ENCODE measurements around the gene ALOX15.

The ALOX15 gene

GRCh38 chr17:4609761-4610160, 31.7 kb downstream of the ALOX15 start:
- Histone ChIP-seq H2BK120ac (ENCODE audit: low read depth, low read length) (no peak overlapping the region), H3K36me3 (replicated peaks in 1 of 2; ENCODE audit: control insufficient read depth in 2 of 2, insufficient read depth in 2 of 2, low read length in 2 of 2) (peaks cover 0 to 1% of the 10 kb centered on the region in 2 donors), H2BK15ac (ENCODE audit: low read length) (no peak overlapping the region), H3K9ac (ENCODE audit: low read depth, low read length, poor library complexity) (no peak overlapping the region), H3K4ac (ENCODE audit: low read length) (no peak overlapping the region), H2BK12ac (ENCODE audit: low read length) (no peak overlapping the region), H2AFZ (ENCODE audit: low read length) (no peak overlapping the region), H3K27me3 (ENCODE audit: control insufficient read depth in 3 of 3, insufficient read depth in 3 of 3, low read depth in 1 of 3, low read length in 3 of 3) (peaks cover 0 to 20% (median 0%) of the 10 kb centered on the region in 3 experiments), H3K4me1 (ENCODE audit: control insufficient read depth in 2 of 2, insufficient read depth in 1 of 2, low read depth in 1 of 2, low read length in 2 of 2) (peaks cover 5 to 9% of the 10 kb centered on the region in 2 donors), H2BK5ac (ENCODE audit: low read length) (no peak overlapping the region), H3K18ac (ENCODE audit: low read length) (no peak overlapping the region), H3K27ac (replicated peaks; ENCODE audit: low read length) (no peak overlapping the region), H3K9me3 (replicated peaks in 1 of 2; ENCODE audit: control insufficient read depth in 2 of 2, insufficient read depth in 1 of 2, low read depth in 1 of 2, low read length in 2 of 2) (no peaks in the 10 kb centered on the region), H3K4me3 (ENCODE audit: low read length in 2 of 2) (no peak overlapping the region), H3K14ac (ENCODE audit: low read length) (no peak overlapping the region), H3K79me1 (ENCODE audit: low read depth, low read length) (no peaks in the 10 kb centered on the region), H3K4me2 (ENCODE audit: insufficient read depth, low read length, poor library complexity, severe bottlenecking) (no peak overlapping the region), H2AK5ac (ENCODE audit: low read depth, low read length) (no peak overlapping the region), H3K23ac (ENCODE audit: low read depth, low read length, poor library complexity) (no peak overlapping the region), H4K8ac (ENCODE audit: low read depth, low read length) (no peak overlapping the region), H4K91ac (ENCODE audit: low read depth, low read length, poor library complexity) (no peak overlapping the region)
- DNase-seq (ENCODE audit: low spot score): no peak
- WGBS, 2 donors (ENCODE audit: extremely low coverage in 2 of 2, insufficient read length in 2 of 2, insufficient replicate concordance in 1 of 2): no CpG with 5 or more reads among the region's 7 CpGs

DNA sequence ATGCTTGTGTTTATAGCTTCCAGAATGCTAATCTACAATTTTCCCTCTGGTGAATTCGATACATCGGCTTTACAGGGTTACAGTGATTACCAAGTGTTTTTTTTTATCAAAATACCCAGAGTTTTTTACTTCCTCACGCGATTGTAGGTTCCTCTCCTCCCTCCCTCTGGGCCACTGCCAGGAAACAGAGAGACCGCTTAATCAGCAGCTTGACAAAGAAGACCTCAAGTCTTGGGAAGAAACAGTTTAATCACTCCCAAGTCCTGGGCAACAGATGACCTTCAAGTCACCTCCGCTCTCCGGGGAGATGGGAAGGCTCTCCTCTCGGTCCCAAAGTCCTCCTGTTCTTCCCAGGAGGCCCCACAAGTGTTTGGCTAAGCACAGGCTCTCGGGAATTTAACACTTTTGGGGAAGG, 33.7 kb downstream of the ALOX15 start:
- no peak overlapping the region for H2BK5ac ChIP-seq (ENCODE audit: low read length)

DNA sequence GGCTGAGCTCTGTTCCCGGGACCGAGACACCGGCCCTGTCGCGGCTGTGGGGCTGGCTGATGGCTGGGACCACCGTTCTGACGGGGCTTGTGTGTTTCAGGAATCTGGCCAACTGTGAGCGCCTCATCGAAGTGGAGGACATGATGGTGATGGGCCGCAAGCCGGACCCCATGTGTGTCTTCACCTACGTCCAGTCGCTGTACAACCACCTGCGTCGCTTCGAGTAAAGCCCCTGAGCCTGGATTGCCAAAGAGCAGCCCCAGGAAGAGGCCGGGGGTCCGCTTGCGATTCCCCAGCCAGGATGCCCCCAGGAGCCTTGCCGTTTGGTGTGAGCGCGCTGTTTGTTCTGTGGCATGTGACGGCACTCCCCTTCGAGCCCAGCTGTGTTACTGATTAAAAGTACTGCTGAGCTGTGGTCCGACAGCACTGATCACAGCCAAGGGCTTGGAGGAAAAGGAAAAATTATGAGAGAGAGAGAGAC, 34.2 kb downstream of the ALOX15 start:
- no peak overlapping the region for H4K91ac ChIP-seq (ENCODE audit: low read depth, low read length, poor library complexity)
- no peak overlapping the region for H3K23ac ChIP-seq (ENCODE audit: low read depth, low read length, poor library complexity)
- H2BK120ac ChIP-seq (ENCODE audit: low read depth, low read length): no peak overlapping the region
- H3K9ac ChIP-seq (ENCODE audit: low read depth, low read length, poor library complexity): no peak overlapping the region
- H2AFZ ChIP-seq (ENCODE audit: low read length): peak overlapping the region; percentile 65
- H3K79me1 ChIP-seq (ENCODE audit: low read depth, low read length): no peaks in the 10 kb centered on the region
- peak overlapping the region; percentile 54 for H2AK5ac ChIP-seq (ENCODE audit: low read depth, low read length)
- H3K27ac ChIP-seq (replicated peaks; ENCODE audit: low read length): no peak overlapping the region
- H3K9me3 ChIP-seq (replicated peaks in 1 of 2; ENCODE audit: control insufficient read depth in 2 of 2, insufficient read depth in 1 of 2, low read depth in 1 of 2, low read length in 2 of 2): no peaks in the 10 kb centered on the region
- peaks cover 0 to 31% (median 0%) of the 10 kb centered on the region in 3 experiments for H3K27me3 ChIP-seq (ENCODE audit: control insufficient read depth in 3 of 3, insufficient read depth in 3 of 3, low read depth in 1 of 3, low read length in 3 of 3)
- H3K4me3 ChIP-seq (ENCODE audit: low read length in 2 of 2): no peak overlapping the region
- DNase-seq (ENCODE audit: low spot score): no peak
- H3K18ac ChIP-seq (ENCODE audit: low read length): peak overlapping the region; percentile 83
- H4K8ac ChIP-seq (ENCODE audit: low read depth, low read length): no peak overlapping the region
- peaks cover 0 to 1% of the 10 kb centered on the region in 2 donors for H3K36me3 ChIP-seq (replicated peaks in 1 of 2; ENCODE audit: control insufficient read depth in 2 of 2, insufficient read depth in 2 of 2, low read length in 2 of 2)
- no peak overlapping the region for H2BK12ac ChIP-seq (ENCODE audit: low read length)
- no peak overlapping the region for H3K4ac ChIP-seq (ENCODE audit: low read length)
- H3K4me1 ChIP-seq (ENCODE audit: control insufficient read depth in 2 of 2, insufficient read depth in 1 of 2, low read depth in 1 of 2, low read length in 2 of 2): peaks cover 8 to 9% of the 10 kb centered on the region in 2 donors
- H3K4me2 ChIP-seq (ENCODE audit: insufficient read depth, low read length, poor library complexity, severe bottlenecking): no peak overlapping the region
- no peak overlapping the region for H2BK5ac ChIP-seq (ENCODE audit: low read length)
- H3K14ac ChIP-seq (ENCODE audit: low read length): no peak overlapping the region
- no peak overlapping the region for H2BK15ac ChIP-seq (ENCODE audit: low read length)
- WGBS, 2 donors (ENCODE audit: extremely low coverage in 2 of 2, insufficient read length in 2 of 2, insufficient replicate concordance in 1 of 2): no CpG with 5 or more reads among the region's 25 CpGs

More for the DNA sequence above, 33.7 kb downstream of the ALOX15 start:
- Histone ChIP-seq H4K8ac (ENCODE audit: low read depth, low read length) (no peak overlapping the region), H4K91ac (ENCODE audit: low read depth, low read length, poor library complexity) (no peak overlapping the region), H3K4me3 (ENCODE audit: low read length in 2 of 2) (no peak overlapping the region), H3K27ac (replicated peaks; ENCODE audit: low read length) (no peak overlapping the region), H3K14ac (ENCODE audit: low read length) (no peak overlapping the region), H3K4ac (ENCODE audit: low read length) (no peak overlapping the region), H3K4me2 (ENCODE audit: insufficient read depth, low read length, poor library complexity, severe bottlenecking) (no peak overlapping the region), H3K18ac (ENCODE audit: low read length) (no peak overlapping the region), H2BK15ac (ENCODE audit: low read length) (no peak overlapping the region), H2BK120ac (ENCODE audit: low read depth, low read length) (no peak overlapping the region), H3K4me1 (ENCODE audit: control insufficient read depth in 2 of 2, insufficient read depth in 1 of 2, low read depth in 1 of 2, low read length in 2 of 2) (peaks cover 8 to 9% of the 10 kb centered on the region in 2 donors), H2BK12ac (ENCODE audit: low read length) (no peak overlapping the region), H3K23ac (ENCODE audit: low read depth, low read length, poor library complexity) (no peak overlapping the region), H3K36me3 (replicated peaks in 1 of 2; ENCODE audit: control insufficient read depth in 2 of 2, insufficient read depth in 2 of 2, low read length in 2 of 2) (peaks cover 0 to 1% of the 10 kb centered on the region in 2 donors), H2AFZ (ENCODE audit: low read length) (peak overlapping the region; percentile 65), H2AK5ac (ENCODE audit: low read depth, low read length) (no peak overlapping the region), H3K9ac (ENCODE audit: low read depth, low read length, poor library complexity) (no peak overlapping the region), H3K9me3 (replicated peaks in 1 of 2; ENCODE audit: control insufficient read depth in 2 of 2, insufficient read depth in 1 of 2, low read depth in 1 of 2, low read length in 2 of 2) (no peaks in the 10 kb centered on the region), H3K79me1 (ENCODE audit: low read depth, low read length) (no peaks in the 10 kb centered on the region), H3K27me3 (ENCODE audit: control insufficient read depth in 3 of 3, insufficient read depth in 3 of 3, low read depth in 1 of 3, low read length in 3 of 3) (peaks cover 0 to 31% (median 0%) of the 10 kb centered on the region in 3 experiments)
- no peak for DNase-seq (ENCODE audit: low spot score)
- no CpG with 5 or more reads among the region's 9 CpGs for WGBS, 2 donors (ENCODE audit: extremely low coverage in 2 of 2, insufficient read length in 2 of 2, insufficient replicate concordance in 1 of 2)

GRCh38 chr17:4605826-4606225, 35.7 kb downstream of the ALOX15 start:
- no peak overlapping the region for H2BK5ac ChIP-seq (ENCODE audit: low read length)

More at GRCh38 chr17:4605826-4606225, 35.7 kb downstream of the ALOX15 start:
- Histone ChIP-seq H3K18ac (ENCODE audit: low read length) (no peak overlapping the region), H3K14ac (ENCODE audit: low read length) (no peak overlapping the region), H3K4ac (ENCODE audit: low read length) (no peak overlapping the region), H2BK15ac (ENCODE audit: low read length) (no peak overlapping the region), H3K23ac (ENCODE audit: low read depth, low read length, poor library complexity) (no peak overlapping the region), H3K79me1 (ENCODE audit: low read depth, low read length) (no peaks in the 10 kb centered on the region), H3K4me3 (ENCODE audit: low read length in 2 of 2) (no peak overlapping the region), H3K36me3 (replicated peaks in 1 of 2; ENCODE audit: control insufficient read depth in 2 of 2, insufficient read depth in 2 of 2, low read length in 2 of 2) (peaks cover 0 to 1% of the 10 kb centered on the region in 2 donors), H3K27ac (replicated peaks; ENCODE audit: low read length) (no peak overlapping the region), H2AK5ac (ENCODE audit: low read depth, low read length) (no peak overlapping the region), H2BK12ac (ENCODE audit: low read length) (no peak overlapping the region), H3K27me3 (ENCODE audit: control insufficient read depth in 3 of 3, insufficient read depth in 3 of 3, low read depth in 1 of 3, low read length in 3 of 3) (peaks cover 0 to 32% (median 0%) of the 10 kb centered on the region in 3 experiments), H3K4me2 (ENCODE audit: insufficient read depth, low read length, poor library complexity, severe bottlenecking) (no peak overlapping the region), H4K8ac (ENCODE audit: low read depth, low read length) (no peak overlapping the region), H4K91ac (ENCODE audit: low read depth, low read length, poor library complexity) (no peak overlapping the region), H3K4me1 (ENCODE audit: control insufficient read depth in 2 of 2, insufficient read depth in 1 of 2, low read depth in 1 of 2, low read length in 2 of 2) (peaks cover 10 to 11% of the 10 kb centered on the region in 2 donors), H3K9me3 (replicated peaks in 1 of 2; ENCODE audit: control insufficient read depth in 2 of 2, insufficient read depth in 1 of 2, low read depth in 1 of 2, low read length in 2 of 2) (no peaks in the 10 kb centered on the region), H3K9ac (ENCODE audit: low read depth, low read length, poor library complexity) (peak overlapping the region; percentile 5), H2AFZ (ENCODE audit: low read length) (no peak overlapping the region), H2BK120ac (ENCODE audit: low read depth, low read length) (no peak overlapping the region)
- WGBS, 2 donors (ENCODE audit: extremely low coverage in 2 of 2, insufficient read length in 2 of 2, insufficient replicate concordance in 1 of 2): no CpG with 5 or more reads among the region's 12 CpGs
- DNase-seq (ENCODE audit: low spot score): no peak
